Esophagus squamous epithelium (tissue), 5 donors: Measurements from ENCODE around the gene RHEBL1. TPM values are rescaled to one million over a fixed set of nuclear protein-coding genes. Genes with fewer than 3 reads are reported as not detected.

ENCODE experiments used
- DNase-seq: peaks from one replicate; lab custom pipeline; 2025; lab: John Stamatoyannopoulos, UW
- H3K27ac ChIP-seq, 4 donors: fragments of 200-600 bp; sonication (generic); one replicate each; pipeline ENCODE4 v1.5.1; 2016 to 2019; ENCODE audit warnings: mild to moderate bottlenecking in 1 of 4
- H3K27me3 ChIP-seq, 4 donors: fragments of 200-600 bp; sonication (generic); 1 replicate in 3 of 4; 2 replicates in 1 of 4; pipeline versions ENCODE4 v1.5.1 to v1.6.0; 2017 to 2021; ENCODE audit warnings: antibody characterized with exemption in 1 of 4
- H3K36me3 ChIP-seq, 3 donors: fragments of 200-600 bp; sonication (generic); one replicate each; pipeline ENCODE4 v1.5.1; 2016 to 2019
- H3K4me1 ChIP-seq, 3 donors: fragments of 200-600 bp; sonication (generic); one replicate each; pipeline ENCODE4 v1.5.1; 2017 to 2019
- H3K4me3 ChIP-seq, 4 donors: fragments of 200-600 bp; sonication (generic); 1 replicate in 3 of 4; 2 replicates in 1 of 4; pipeline ENCODE4 v1.5.1; 2016 to 2019; ENCODE audit warnings: mild to moderate bottlenecking in 2 of 4, moderate library complexity in 1 of 4
- H3K9me3 ChIP-seq, 3 donors: fragments of 200-600 bp; sonication (generic); one replicate each; pipeline ENCODE4 v1.5.1; 2016 to 2019
- CTCF ChIP-seq, 6 experiments: fragments of 450-650 bp in 4 of 6; fragments of 200-600 bp in 2 of 6; sonication (generic) in 2 of 6; IDR thresholded peaks; one replicate each; pipeline ENCODE4 v1.5.1; 2016 to 2019; ENCODE audit warnings: antibody characterized with exemption in 6 of 6, mild to moderate bottlenecking in 4 of 6, moderate library complexity in 4 of 6
- POLR2A ChIP-seq, 4 donors: fragments of 450-650 bp; IDR thresholded peaks; one replicate each; pipeline ENCODE4 v1.6.1; 2017; ENCODE audit warnings: antibody characterized with exemption in 4 of 4, mild to moderate bottlenecking in 4 of 4, moderate library complexity in 3 of 4
- WGBS, 2 donors: methylation state at CpG; one replicate each; pipeline ENCODE4 v1.1.5; 2018; 5-methylcytosine and 5-hydroxymethylcytosine counted together
- intact Hi-C: fragments of 100-400 bp; cut with DNase I; formaldehyde crosslinking; loops from one replicate; pipeline ENCODE4 v1.15.0; 2022
- total RNA-seq, 4 donors: library from RNA; depleted of rRNA; stranded (reverse); fragments of >200 nt; gene quantifications; one replicate each; pipeline ENCODE4 v1.1.0, GENCODE V29; 2016
- donor health status: DM: yes; HTN: yes; CAD: no.

Gene RHEBL1
- total RNA-seq, 4 donors from 2014 or later, result 0.23 to 0.44 TPM; not detected in 2

- no peaks in the 10 kb centered on the region for H3K27me3 ChIP-seq
- peaks cover 67 to 100% (median 95%) of the 10 kb centered on the region in 3 donors for H3K36me3 ChIP-seq
- no peak overlapping the region for H3K27ac ChIP-seq
- H3K4me3 ChIP-seq, result no peak overlapping the region
- no peaks in the 10 kb centered on the region for H3K9me3 ChIP-seq
- no peak for DNase-seq
- 92 to 93% methylated on average over 3 to 4 of the region's 4 CpGs for WGBS, 2 donors
- TF ChIP-seq POLR2A (IDR thresholded peaks at IDR 0.05), result no peak
- intact Hi-C loops, result no loop called here
- no peaks in the 10 kb centered on the region for H3K4me1 ChIP-seq
These were observed 26.5 kb downstream of the RHEBL1 start for GRCh38 chr12:49043241-49043640.

GRCh38 chr12:49041881-49042484 lies 27.8 kb downstream of the RHEBL1 start:
- DNase-seq, result no peak
- no peak overlapping the region for H3K27ac ChIP-seq
- H3K9me3 ChIP-seq, result no peaks in the 10 kb centered on the region
- intact Hi-C loops, result no loop called here
- H3K36me3 ChIP-seq, result peaks cover 79 to 100% (median 96%) of the 10 kb centered on the region in 3 donors
- WGBS, 2 donors, result 77 to 81% methylated on average over 6 to 8 of the region's 18 CpGs
- TF ChIP-seq CTCF (IDR thresholded peaks at IDR 0.05), result no peak
- no peak for TF ChIP-seq POLR2A (IDR thresholded peaks at IDR 0.05)
- H3K4me3 ChIP-seq, result no peak overlapping the region
- H3K4me1 ChIP-seq, result no peaks in the 10 kb centered on the region
- no peaks in the 10 kb centered on the region for H3K27me3 ChIP-seq

- no peak overlapping the region for H3K27ac ChIP-seq
- no peaks in the 10 kb centered on the region for H3K27me3 ChIP-seq
- no peak overlapping the region for H3K4me3 ChIP-seq
- peaks cover 78 to 100% (median 90%) of the 10 kb centered on the region in 3 donors for H3K36me3 ChIP-seq
- H3K4me1 ChIP-seq, result no peaks in the 10 kb centered on the region
- WGBS, 2 donors, result 80 to 88% methylated on average over 4 to 12 of the region's 31 CpGs
- no peaks in the 10 kb centered on the region for H3K9me3 ChIP-seq
- intact Hi-C loops, result no loop called here
- no peak for TF ChIP-seq CTCF (IDR thresholded peaks at IDR 0.05)
- no peak for TF ChIP-seq POLR2A (IDR thresholded peaks at IDR 0.05)
- no peak for DNase-seq
These were observed 28.5 kb downstream of the RHEBL1 start for GRCh38 chr12:49041036-49041880.

GRCh38 chr12:49040364-49040855 lies 29.4 kb downstream of the RHEBL1 start:
- Histone ChIP-seq H3K27ac (no peak overlapping the region), H3K36me3 (peaks cover 72 to 100% (median 83%) of the 10 kb centered on the region in 3 donors), H3K4me3 (no peak overlapping the region), H3K4me1 (no peaks in the 10 kb centered on the region), H3K9me3 (no peaks in the 10 kb centered on the region), H3K27me3 (no peaks in the 10 kb centered on the region)
- intact Hi-C loops, result no loop called here
- TF ChIP-seq POLR2A (IDR thresholded peaks at IDR 0.05) (no peak), CTCF (IDR thresholded peaks at IDR 0.05) (no peak)
- WGBS, 2 donors, result 91 to 96% methylated on average over 12 to 14 of the region's 14 CpGs
- no peak for DNase-seq

- H3K36me3 ChIP-seq, result peaks cover 73 to 100% (median 86%) of the 10 kb centered on the region in 3 donors
- no peaks in the 10 kb centered on the region for H3K4me1 ChIP-seq
- WGBS, 2 donors, result 87 to 90% methylated on average over 11 to 20 of the region's 30 CpGs
These were observed 30.1 kb downstream of the RHEBL1 start for GRCh38 chr12:49039421-49040363.

More at GRCh38 chr12:49039421-49040363, 30.1 kb downstream of the RHEBL1 start:
- TF ChIP-seq CTCF (IDR thresholded peaks at IDR 0.05), result no peak
- Histone ChIP-seq H3K27me3 (no peaks in the 10 kb centered on the region), H3K27ac (no peak overlapping the region), H3K4me3 (no peak overlapping the region), H3K9me3 (no peaks in the 10 kb centered on the region)
- intact Hi-C loops, result no loop called here
- no peak for DNase-seq
